ENCODE measurements around the gene STUB1.

Gene STUB1

GRCh38 chr16:667780-668518, 12.3 kb upstream of the STUB1 start, which contains the start of gene RHOT2:
Gene RHOT2, plus strand, starts transcription at chr16:668132. Its CDS starts 68 bp downstream, at chr16:668200.
- peak; percentile 93 to 94 for DNase-seq

- DNase-seq, result no peak
These were observed 11.6 kb upstream of the STUB1 start for GRCh38 chr16:668519-669171.

GRCh38 chr16:669666-670065, 10.5 kb upstream of the STUB1 start:
- DNase-seq, result no peak

GRCh38 chr16:670485-671352, 9.5 kb upstream of the STUB1 start:
- DNase-seq, result no peak

- DNase-seq, result no peak
These were observed 8.7 kb upstream of the STUB1 start for GRCh38 chr16:671353-672131.

GRCh38 chr16:672371-672770, 7.8 kb upstream of the STUB1 start:
- no peak for DNase-seq

- DNase-seq, result no peak
These were observed 7.4 kb upstream of the STUB1 start for GRCh38 chr16:672851-673250.

- DNase-seq, result no peak
These were observed 6.7 kb upstream of the STUB1 start for GRCh38 chr16:673399-673991.

- no peak for DNase-seq
These were observed 5.9 kb upstream of the STUB1 start for GRCh38 chr16:674214-674881.

GRCh38 chr16:674968-675883, 5.0 kb upstream of the STUB1 start, which contains the start of gene RHBDL1:
Gene RHBDL1, plus strand, starts transcription at chr16:675671. Its CDS starts 120 bp downstream, at chr16:675791.
- DNase-seq, result no peak

GRCh38 chr16:675884-676564, 4.2 kb upstream of the STUB1 start:
- DNase-seq, result no peak

GRCh38 chr16:676565-676902, 3.7 kb upstream of the STUB1 start:
- DNase-seq, result no peak

- DNase-seq, result peak; percentile 34 to 53
These were observed 3.3 kb upstream of the STUB1 start for GRCh38 chr16:676913-677312.

GRCh38 chr16:677316-678190, 2.7 kb upstream of the STUB1 start:
- DNase-seq, result no peak

GRCh38 chr16:678209-678857, 1.9 kb upstream of the STUB1 start:
- DNase-seq, result no peak

GRCh38 chr16:678858-679813, 1.1 kb upstream of the STUB1 start:
- DNase-seq, result peak; percentile 58 to 60

GRCh38 chr16:680625-680945, 375 bp downstream of the STUB1 start:
- DNase-seq, result no peak
